H1 (cell line): ENCODE measurements around the gene NME9. TPM values are rescaled to one million over a fixed set of nuclear protein-coding genes. Genes with fewer than 3 reads are reported as not detected.

Experiments used
- CTCF ChIA-PET: fragments of 300-600 bp; sonication (Branson Sonifier 250); formaldehyde crosslinking; loops from one replicate; lab custom pipeline; 2021; ENCODE audit not compliant: partially characterized antibody; lab: Charles Lee
- POLR2A ChIA-PET: fragments of 300-600 bp; sonication (Branson Sonifier 250); formaldehyde crosslinking; loops from one replicate; lab custom pipeline; 2021; ENCODE audit warnings: inconsistent platforms; ENCODE audit not compliant: partially characterized antibody; lab: Charles Lee
- DNase-seq, 2 experiments: peaks; one replicate each; pipeline versions ENCODE4 v3.0.0 to v3.0.0-alpha.2; 2010 to 2022; ENCODE audit warnings: low spot score in 2 of 2, low read depth in 1 of 2, mixed read lengths in 1 of 2
- FAIRE-seq: peaks from 2 replicates; lab custom pipeline; 2011; peaks lifted over from hg19 to GRCh38; lab: Jason Lieb, UNC
- H2AFZ ChIP-seq: 2 replicates; pipeline ENCODE4 v1.8.1; 2012; ENCODE audit warnings: low read length, inconsistent platforms
- H2AK5ac ChIP-seq: 2 replicates; pipeline ENCODE4 v1.6.1; 2013; ENCODE audit warnings: low read depth, low read length
- H2BK120ac ChIP-seq: replicated peaks from 2 replicates; pipeline ENCODE3; 2013; ENCODE audit warnings: low read depth, low read length, inconsistent platforms
- H2BK12ac ChIP-seq: 2 replicates; pipeline ENCODE4 v1.6.1; 2013; ENCODE audit warnings: low read depth, low read length
- H2BK15ac ChIP-seq: 2 replicates; pipeline ENCODE4 v1.6.1; 2013; ENCODE audit warnings: low read length
- H2BK20ac ChIP-seq: 2 replicates; pipeline ENCODE4 v1.6.1; 2013; ENCODE audit warnings: low read length
- H2BK5ac ChIP-seq: 2 replicates; pipeline ENCODE4 v1.6.1; 2013; ENCODE audit warnings: low read depth, low read length
- H3K14ac ChIP-seq: 2 replicates; pipeline ENCODE4 v1.6.1; 2013; ENCODE audit warnings: inconsistent platforms; ENCODE audit not compliant: insufficient read length
- H3K18ac ChIP-seq: 2 replicates; pipeline ENCODE4 v1.6.1; 2013; ENCODE audit warnings: low read length; ENCODE audit errors: extremely low read depth
- H3K23ac ChIP-seq: 2 replicates; pipeline ENCODE4 v1.6.1; 2013; ENCODE audit warnings: inconsistent platforms; ENCODE audit not compliant: insufficient read length
- H3K23me2 ChIP-seq: 2 replicates; pipeline ENCODE4 v1.6.1; 2013; ENCODE audit warnings: low read depth, low read length
- H3K27ac ChIP-seq: 2 replicates; pipeline ENCODE4 v1.6.1; 2011; ENCODE audit warnings: low read depth, low read length, inconsistent platforms
- H3K27me3 ChIP-seq, 4 experiments: replicated peaks in 1 of 4; 1 replicate in 1 of 4; 2 replicates in 3 of 4; pipeline versions ENCODE4 v1.6.1 to v1.8.1; 2011 to 2013; ENCODE audit warnings: low read length in 3 of 4, mild to moderate bottlenecking in 3 of 4, inconsistent platforms in 2 of 4, mixed read lengths in 2 of 4, moderate library complexity in 1 of 4; ENCODE audit not compliant: control insufficient read depth in 3 of 4, insufficient read depth in 3 of 4; ENCODE audit errors: extremely low read depth in 1 of 4
- H3K36me3 ChIP-seq, 4 experiments: 2 replicates each; pipeline versions ENCODE4 v1.6.1 to v1.8.1; 2011 to 2013; ENCODE audit warnings: mild to moderate bottlenecking in 4 of 4, low read length in 3 of 4, moderate library complexity in 2 of 4, control low read depth in 1 of 4, inconsistent platforms in 1 of 4; ENCODE audit not compliant: insufficient read depth in 4 of 4, control insufficient read depth in 2 of 4
- H3K4ac ChIP-seq: replicated peaks from 2 replicates; pipeline ENCODE3; 2013; ENCODE audit warnings: low read length, low read depth, mixed read lengths, inconsistent platforms; ENCODE audit not compliant: insufficient read length
- H3K4me1 ChIP-seq, 4 experiments: replicated peaks in 1 of 4; 1 replicate in 1 of 4; 2 replicates in 3 of 4; pipeline versions ENCODE4 v1.6.1 to v1.8.1; 2011 to 2013; ENCODE audit warnings: low read length in 3 of 4, inconsistent platforms in 2 of 4, mixed read lengths in 1 of 4; ENCODE audit not compliant: insufficient read depth in 4 of 4, control insufficient read depth in 3 of 4
- H3K4me2 ChIP-seq, 2 experiments: 2 replicates each; pipeline versions ENCODE4 v1.6.1 to v1.8.1; 2011 to 2013; ENCODE audit warnings: low read depth in 2 of 2, low read length in 2 of 2, control low read depth in 1 of 2, inconsistent platforms in 1 of 2, mild to moderate bottlenecking in 1 of 2; ENCODE audit not compliant: insufficient read depth in 1 of 2
- H3K4me3 ChIP-seq, 4 experiments: fragments of 200-600, 300-600 bp in 1 of 4; sonication (generic), shearing (Covaris generic), sonication (Bioruptor Twin) in 1 of 4; 2 replicates each; pipeline versions ENCODE4 v1.5.1 to v1.8.1; 2011 to 2016; ENCODE audit warnings: low read length in 4 of 4, low read depth in 3 of 4, control low read depth in 2 of 4, inconsistent platforms in 2 of 4, mild to moderate bottlenecking in 2 of 4, mixed read lengths in 1 of 4, moderate library complexity in 1 of 4; ENCODE audit not compliant: insufficient read depth in 2 of 4; ENCODE audit errors: extremely low read depth in 1 of 4
- H3K56ac ChIP-seq: replicated peaks from 2 replicates; pipeline ENCODE3; 2013; ENCODE audit warnings: low read depth, mild to moderate bottlenecking, mixed read lengths, low read length, inconsistent platforms; ENCODE audit not compliant: insufficient read length
- H3K79me1 ChIP-seq: 2 replicates; pipeline ENCODE4 v1.6.1; 2013; ENCODE audit warnings: low read depth, low read length, control low read depth
- H3K79me2 ChIP-seq, 2 experiments: 2 replicates each; pipeline versions ENCODE4 v1.6.1 to v1.8.1; 2012 to 2013; ENCODE audit warnings: low read length in 2 of 2, mild to moderate bottlenecking in 2 of 2, inconsistent platforms in 1 of 2; ENCODE audit not compliant: insufficient read depth in 2 of 2, control insufficient read depth in 1 of 2
- H3K9ac ChIP-seq, 4 experiments: replicated peaks in 1 of 4; 1 replicate in 1 of 4; 2 replicates in 3 of 4; pipeline versions ENCODE4 v1.6.1 to v1.8.1; 2011 to 2013; ENCODE audit warnings: low read depth in 3 of 4, low read length in 3 of 4, control low read depth in 2 of 4, mild to moderate bottlenecking in 2 of 4, moderate library complexity in 2 of 4, inconsistent platforms in 1 of 4; ENCODE audit errors: extremely low read depth in 1 of 4
- H3K9me3 ChIP-seq, 2 experiments: 2 replicates each; pipeline versions ENCODE4 v1.6.1 to v1.8.1; 2012 to 2013; ENCODE audit warnings: mild to moderate bottlenecking in 2 of 2, moderate library complexity in 2 of 2, control low read depth in 1 of 2, inconsistent platforms in 1 of 2, low read depth in 1 of 2, low read length in 1 of 2, mixed read lengths in 1 of 2; ENCODE audit not compliant: insufficient read depth in 2 of 2
- H4K20me1 ChIP-seq, 2 experiments: replicated peaks in 1 of 2; 2 replicates each; pipeline versions ENCODE3 to v1.8.1; 2011 to 2013; ENCODE audit warnings: inconsistent platforms in 2 of 2, low read length in 2 of 2, mild to moderate bottlenecking in 1 of 2; ENCODE audit not compliant: insufficient read depth in 2 of 2, control insufficient read depth in 1 of 2
- H4K5ac ChIP-seq: 2 replicates; pipeline ENCODE4 v1.6.1; 2013; ENCODE audit warnings: low read length, low read depth, mixed read lengths, inconsistent platforms; ENCODE audit not compliant: insufficient read length
- H4K8ac ChIP-seq: 2 replicates; pipeline ENCODE4 v1.8.0; 2013; ENCODE audit warnings: mild to moderate bottlenecking, moderate library complexity, low read length, inconsistent platforms; ENCODE audit not compliant: insufficient read depth; ENCODE audit errors: extremely low read depth
- H4K91ac ChIP-seq: replicated peaks from 2 replicates; pipeline ENCODE3; 2013; ENCODE audit warnings: low read length, mixed read lengths, inconsistent platforms; ENCODE audit not compliant: insufficient read length
- CHD2 ChIP-seq: IDR thresholded peaks from 2 replicates; pipeline ENCODE4 v1.6.1; 2012; ENCODE audit warnings: low read length, improper control_type of control experiment
- EZH2 ChIP-seq: fragments of 200-600 bp; sonication (generic); IDR thresholded peaks from 2 replicates; pipeline ENCODE4 v1.7.1; 2012; ENCODE audit warnings: low read depth, mild to moderate bottlenecking, moderate library complexity, low read length, inconsistent platforms; ENCODE audit not compliant: severe bottlenecking
- JUND ChIP-seq: IDR thresholded peaks from 2 replicates; pipeline ENCODE4 v1.6.1; 2011; ENCODE audit warnings: mild to moderate bottlenecking, improper control_type of control experiment, low read length
- KDM1A ChIP-seq: fragments of 200-600, 300-600 bp; sonication (generic); IDR thresholded peaks from 2 replicates; pipeline ENCODE4 v1.7.1; 2016; ENCODE audit warnings: mild to moderate bottlenecking, low read length, borderline replicate concordance
- POLR2A ChIP-seq, 2 experiments: IDR thresholded peaks; 1 replicate in 1 of 2; 2 replicates in 1 of 2; pipeline ENCODE4 v1.6.1; 2011; ENCODE audit warnings: low read depth in 2 of 2, low read length in 2 of 2, mild to moderate bottlenecking in 2 of 2; ENCODE audit errors: control extremely low read depth in 1 of 2
- RFX5 ChIP-seq: IDR thresholded peaks from 2 replicates; pipeline ENCODE4 v1.6.1; 2011; ENCODE audit warnings: low read depth, low read length, improper control_type of control experiment, borderline replicate concordance
- RNF2 ChIP-seq: fragments of 200-900, 300-1000 bp; sonication (generic); IDR thresholded peaks from 2 replicates; pipeline ENCODE4 v1.7.1; 2016; ENCODE audit warnings: borderline replicate concordance, low read depth, mild to moderate bottlenecking, antibody characterized with exemption, low read length; ENCODE audit not compliant: poor library complexity, severe bottlenecking; ENCODE audit errors: missing control alignments
- SIRT6 ChIP-seq: IDR thresholded peaks from one replicate; pipeline ENCODE4 v1.7.1; 2012; ENCODE audit warnings: low read length, inconsistent platforms
- SRF ChIP-seq: IDR thresholded peaks from 2 replicates; pipeline ENCODE4 v1.6.1; 2011; ENCODE audit warnings: mild to moderate bottlenecking, low read depth, low read length, moderate library complexity
- TAF1 ChIP-seq: IDR thresholded peaks from 2 replicates; pipeline ENCODE4 v1.6.1; 2011; ENCODE audit warnings: mild to moderate bottlenecking, low read depth, low read length
- TBP ChIP-seq: IDR thresholded peaks from 2 replicates; pipeline ENCODE4 v1.6.1; 2011; ENCODE audit warnings: low read depth, low read length, improper control_type of control experiment
- ZNF274 ChIP-seq: IDR thresholded peaks from 2 replicates; pipeline ENCODE4 v1.7.0; 2012; ENCODE audit warnings: low read length, borderline replicate concordance; ENCODE audit errors: extremely low read depth
- WGBS, 2 experiments: shearing (Covaris generic) in 1 of 2; methylation state at CpG; one replicate each; pipeline versions ENCODE4 v1.1.6 to v1.1.7; 2013 to 2015; ENCODE audit warnings: low lambda C conversion rate in 2 of 2, mixed read lengths in 2 of 2, inconsistent platforms in 1 of 2, low coverage in 1 of 2, missing lambda C conversion rate in 1 of 2; ENCODE audit not compliant: insufficient replicate concordance in 2 of 2, insufficient coverage in 1 of 2, insufficient read length in 1 of 2; ENCODE audit errors: extremely low coverage in 1 of 2, missing lambda C conversion rate in 1 of 2; 5-methylcytosine and 5-hydroxymethylcytosine counted together
- polyA plus RNA-seq, 7 experiments: library from polyadenylated mRNA; depleted of rRNA in 3 of 7; stranded (reverse) in 5 of 7; unstranded in 2 of 7; fragments of >200 nt in 5 of 7; fragments of 200-250 nt in 2 of 7; gene quantifications; 1 replicate in 5 of 7; 2 replicates in 1 of 7; 4 replicates in 1 of 7; pipeline versions ENCODE4 v1.2.1 to v1.2.3, GENCODE V29; 2011 to 2013; ENCODE audit warnings: missing spikeins in 2 of 7, mixed read lengths in 2 of 7
- total RNA-seq: library from RNA; stranded (reverse); fragmentation: NEBNext Ultra II Directional; extraction: Animal tissue kit (Norgen Biotek cat#: 25700); gene quantifications from 2 replicates; pipeline ENCODE4 v1.2.1, GENCODE V29; 2021
- TF ChIP-seq, protein P1 (sequence below): IDR thresholded peaks from 2 replicates; pipeline ENCODE4 v1.6.1; 2011; ENCODE audit warnings: low read length, improper control_type of control experiment
- TF ChIP-seq, protein P2 (sequence below): IDR thresholded peaks from 2 replicates; pipeline ENCODE4 v1.6.1; 2012; ENCODE audit warnings: inconsistent platforms

Gene NME9
- total and polyA plus RNA-seq, 2 of the 8 experiments (the other 6 are each of a cell fraction or from before 2014, with no cell fraction given): 0.11 TPM; not detected in 1

DNA sequence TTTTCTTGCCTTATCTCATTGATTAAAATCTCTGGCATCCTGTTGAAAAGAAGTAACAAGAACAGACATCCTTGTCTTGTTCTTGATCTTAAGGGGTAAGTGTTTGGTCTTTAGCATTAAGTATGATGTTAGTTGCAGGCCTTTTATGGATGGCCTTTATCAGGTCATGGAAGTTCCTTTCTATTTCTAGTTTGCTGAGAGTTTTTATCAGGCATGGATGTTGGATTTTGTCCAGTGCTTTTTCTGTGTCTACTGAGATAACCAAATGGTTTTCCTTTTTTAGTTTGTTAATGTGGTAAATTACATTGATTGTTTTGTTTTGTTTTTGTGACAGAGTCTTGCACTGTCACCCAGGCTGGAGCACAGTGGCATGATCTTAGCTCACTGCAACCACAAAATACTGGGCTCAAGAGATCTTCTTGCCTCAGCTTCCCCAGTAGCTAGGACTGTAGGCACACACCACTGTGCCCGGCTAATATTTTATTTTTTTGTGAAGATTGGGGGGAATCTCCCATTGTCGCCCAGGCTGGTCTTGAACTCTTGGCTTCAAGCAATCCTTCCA is 45.0 kb upstream of the NME9 start:
- no peak overlapping the region for H3K4me3 ChIP-seq
- no peak overlapping the region for H3K27ac ChIP-seq
- no peak overlapping the region for H3K9ac ChIP-seq
- H3K9me3 ChIP-seq: no peaks in the 10 kb centered on the region
- H2AFZ ChIP-seq: no peak overlapping the region
- H3K56ac ChIP-seq: no peak overlapping the region
- ChIA-PET CTCF (no interaction called here), POLR2A (no interaction called here)
- WGBS, 2 experiments: 41% methylated on average over 2 of the region's 2 CpGs; no CpG with 5 or more reads in 1 of the 2 experiments
- no peak overlapping the region for H4K5ac ChIP-seq
- no peak overlapping the region for H3K14ac ChIP-seq
- no peak overlapping the region for H2BK12ac ChIP-seq
- no peak overlapping the region for H2BK15ac ChIP-seq
- no peaks in the 10 kb centered on the region for H3K79me1 ChIP-seq
- H2BK20ac ChIP-seq: no peak overlapping the region
- H3K36me3 ChIP-seq: no peaks in the 10 kb centered on the region
- H3K27me3 ChIP-seq: no peaks in the 10 kb centered on the region
- H4K8ac ChIP-seq: no peak overlapping the region
- no peak for DNase-seq
- H4K20me1 ChIP-seq: no peaks in the 10 kb centered on the region
- H4K91ac ChIP-seq: no peak overlapping the region
- H2BK120ac ChIP-seq: no peak overlapping the region
- no peak overlapping the region for H3K4ac ChIP-seq
- no peak overlapping the region for H2BK5ac ChIP-seq
- H3K4me1 ChIP-seq: no peaks in the 10 kb centered on the region
- H3K18ac ChIP-seq: no peak overlapping the region
- H3K23me2 ChIP-seq: no peaks in the 10 kb centered on the region
- FAIRE-seq: no peak
- no peaks in the 10 kb centered on the region for H3K79me2 ChIP-seq
- no peak overlapping the region for H3K4me2 ChIP-seq
- H3K23ac ChIP-seq: no peak overlapping the region
- no peak overlapping the region for H2AK5ac ChIP-seq
- TF ChIP-seq, protein P1, sequence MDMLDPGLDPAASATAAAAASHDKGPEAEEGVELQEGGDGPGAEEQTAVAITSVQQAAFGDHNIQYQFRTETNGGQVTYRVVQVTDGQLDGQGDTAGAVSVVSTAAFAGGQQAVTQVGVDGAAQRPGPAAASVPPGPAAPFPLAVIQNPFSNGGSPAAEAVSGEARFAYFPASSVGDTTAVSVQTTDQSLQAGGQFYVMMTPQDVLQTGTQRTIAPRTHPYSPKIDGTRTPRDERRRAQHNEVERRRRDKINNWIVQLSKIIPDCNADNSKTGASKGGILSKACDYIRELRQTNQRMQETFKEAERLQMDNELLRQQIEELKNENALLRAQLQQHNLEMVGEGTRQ: no peak
- no peak for TF ChIP-seq POLR2A (IDR thresholded peaks at IDR 0.05; ENCODE audit: control extremely low read depth in 1 of 2, low read depth in 2 of 2, low read length in 2 of 2)
- TF ChIP-seq TBP: no peak
- no peak for TF ChIP-seq EZH2
- no peak for TF ChIP-seq JUND
- TF ChIP-seq ZNF274: no peak
- no peak for TF ChIP-seq RNF2
- TF ChIP-seq SIRT6: no peak
- no peak for TF ChIP-seq TAF1
- TF ChIP-seq, protein P2, sequence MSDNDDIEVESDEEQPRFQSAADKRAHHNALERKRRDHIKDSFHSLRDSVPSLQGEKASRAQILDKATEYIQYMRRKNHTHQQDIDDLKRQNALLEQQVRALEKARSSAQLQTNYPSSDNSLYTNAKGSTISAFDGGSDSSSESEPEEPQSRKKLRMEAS: no peak
- TF ChIP-seq KDM1A: no peak
- no peak for TF ChIP-seq CHD2
- no peak for TF ChIP-seq RFX5
- TF ChIP-seq SRF: no peak
